ENCODE measurements around the gene POMT2.

DNA sequence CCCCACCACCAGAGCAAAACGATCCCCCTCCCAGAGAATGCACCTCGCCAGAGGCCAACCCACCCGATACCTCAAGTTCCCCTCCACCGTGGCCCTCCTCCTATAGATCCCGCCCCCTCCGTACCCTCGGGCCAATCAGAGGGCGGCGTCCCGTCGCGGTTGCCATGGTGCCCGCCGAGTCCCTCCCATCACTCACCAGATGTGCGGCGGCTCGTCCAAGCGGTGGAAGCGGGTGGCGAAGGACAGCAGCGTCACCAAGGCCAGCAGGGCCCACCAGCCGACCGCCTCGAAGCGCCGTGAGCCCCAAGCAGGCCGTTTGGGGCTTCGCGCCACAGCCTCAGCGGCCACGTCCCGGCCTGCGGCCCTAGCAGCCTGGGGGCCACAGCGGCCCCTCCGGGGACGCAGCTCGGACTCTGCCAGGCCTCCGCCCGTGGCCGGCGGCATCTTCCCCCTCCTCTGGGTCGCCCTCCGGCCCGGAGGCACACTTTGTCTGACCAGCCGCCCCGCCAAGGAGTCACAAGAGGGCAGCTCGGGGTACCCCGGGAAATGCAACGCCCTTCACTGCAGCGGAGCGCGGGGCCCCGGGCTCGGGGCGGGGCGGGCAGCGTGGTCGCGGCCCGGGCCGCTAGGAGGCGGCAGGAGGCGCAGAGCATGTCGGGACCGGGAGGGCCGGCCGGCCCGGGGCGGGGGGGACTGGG is at the start of gene POMT2:
- TF ChIP-seq, protein P1, sequence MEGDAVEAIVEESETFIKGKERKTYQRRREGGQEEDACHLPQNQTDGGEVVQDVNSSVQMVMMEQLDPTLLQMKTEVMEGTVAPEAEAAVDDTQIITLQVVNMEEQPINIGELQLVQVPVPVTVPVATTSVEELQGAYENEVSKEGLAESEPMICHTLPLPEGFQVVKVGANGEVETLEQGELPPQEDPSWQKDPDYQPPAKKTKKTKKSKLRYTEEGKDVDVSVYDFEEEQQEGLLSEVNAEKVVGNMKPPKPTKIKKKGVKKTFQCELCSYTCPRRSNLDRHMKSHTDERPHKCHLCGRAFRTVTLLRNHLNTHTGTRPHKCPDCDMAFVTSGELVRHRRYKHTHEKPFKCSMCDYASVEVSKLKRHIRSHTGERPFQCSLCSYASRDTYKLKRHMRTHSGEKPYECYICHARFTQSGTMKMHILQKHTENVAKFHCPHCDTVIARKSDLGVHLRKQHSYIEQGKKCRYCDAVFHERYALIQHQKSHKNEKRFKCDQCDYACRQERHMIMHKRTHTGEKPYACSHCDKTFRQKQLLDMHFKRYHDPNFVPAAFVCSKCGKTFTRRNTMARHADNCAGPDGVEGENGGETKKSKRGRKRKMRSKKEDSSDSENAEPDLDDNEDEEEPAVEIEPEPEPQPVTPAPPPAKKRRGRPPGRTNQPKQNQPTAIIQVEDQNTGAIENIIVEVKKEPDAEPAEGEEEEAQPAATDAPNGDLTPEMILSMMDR (IDR thresholded peaks at IDR 0.05) = peak; percentile 50
- TF ChIP-seq, protein P2, sequence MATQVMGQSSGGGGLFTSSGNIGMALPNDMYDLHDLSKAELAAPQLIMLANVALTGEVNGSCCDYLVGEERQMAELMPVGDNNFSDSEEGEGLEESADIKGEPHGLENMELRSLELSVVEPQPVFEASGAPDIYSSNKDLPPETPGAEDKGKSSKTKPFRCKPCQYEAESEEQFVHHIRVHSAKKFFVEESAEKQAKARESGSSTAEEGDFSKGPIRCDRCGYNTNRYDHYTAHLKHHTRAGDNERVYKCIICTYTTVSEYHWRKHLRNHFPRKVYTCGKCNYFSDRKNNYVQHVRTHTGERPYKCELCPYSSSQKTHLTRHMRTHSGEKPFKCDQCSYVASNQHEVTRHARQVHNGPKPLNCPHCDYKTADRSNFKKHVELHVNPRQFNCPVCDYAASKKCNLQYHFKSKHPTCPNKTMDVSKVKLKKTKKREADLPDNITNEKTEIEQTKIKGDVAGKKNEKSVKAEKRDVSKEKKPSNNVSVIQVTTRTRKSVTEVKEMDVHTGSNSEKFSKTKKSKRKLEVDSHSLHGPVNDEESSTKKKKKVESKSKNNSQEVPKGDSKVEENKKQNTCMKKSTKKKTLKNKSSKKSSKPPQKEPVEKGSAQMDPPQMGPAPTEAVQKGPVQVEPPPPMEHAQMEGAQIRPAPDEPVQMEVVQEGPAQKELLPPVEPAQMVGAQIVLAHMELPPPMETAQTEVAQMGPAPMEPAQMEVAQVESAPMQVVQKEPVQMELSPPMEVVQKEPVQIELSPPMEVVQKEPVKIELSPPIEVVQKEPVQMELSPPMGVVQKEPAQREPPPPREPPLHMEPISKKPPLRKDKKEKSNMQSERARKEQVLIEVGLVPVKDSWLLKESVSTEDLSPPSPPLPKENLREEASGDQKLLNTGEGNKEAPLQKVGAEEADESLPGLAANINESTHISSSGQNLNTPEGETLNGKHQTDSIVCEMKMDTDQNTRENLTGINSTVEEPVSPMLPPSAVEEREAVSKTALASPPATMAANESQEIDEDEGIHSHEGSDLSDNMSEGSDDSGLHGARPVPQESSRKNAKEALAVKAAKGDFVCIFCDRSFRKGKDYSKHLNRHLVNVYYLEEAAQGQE (IDR thresholded peaks at IDR 0.05; ENCODE audit: low read depth, low read length) = no peak
- no peak for TF ChIP-seq FOXJ3 (CRISPR knock-in tag; IDR thresholded peaks at IDR 0.05)
- TF ChIP-seq, protein P3, sequence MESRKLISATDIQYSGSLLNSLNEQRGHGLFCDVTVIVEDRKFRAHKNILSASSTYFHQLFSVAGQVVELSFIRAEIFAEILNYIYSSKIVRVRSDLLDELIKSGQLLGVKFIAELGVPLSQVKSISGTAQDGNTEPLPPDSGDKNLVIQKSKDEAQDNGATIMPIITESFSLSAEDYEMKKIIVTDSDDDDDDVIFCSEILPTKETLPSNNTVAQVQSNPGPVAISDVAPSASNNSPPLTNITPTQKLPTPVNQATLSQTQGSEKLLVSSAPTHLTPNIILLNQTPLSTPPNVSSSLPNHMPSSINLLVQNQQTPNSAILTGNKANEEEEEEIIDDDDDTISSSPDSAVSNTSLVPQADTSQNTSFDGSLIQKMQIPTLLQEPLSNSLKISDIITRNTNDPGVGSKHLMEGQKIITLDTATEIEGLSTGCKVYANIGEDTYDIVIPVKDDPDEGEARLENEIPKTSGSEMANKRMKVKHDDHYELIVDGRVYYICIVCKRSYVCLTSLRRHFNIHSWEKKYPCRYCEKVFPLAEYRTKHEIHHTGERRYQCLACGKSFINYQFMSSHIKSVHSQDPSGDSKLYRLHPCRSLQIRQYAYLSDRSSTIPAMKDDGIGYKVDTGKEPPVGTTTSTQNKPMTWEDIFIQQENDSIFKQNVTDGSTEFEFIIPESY (IDR thresholded peaks at IDR 0.05; ENCODE audit: borderline replicate concordance, low read depth) = no peak

Measured in SK-N-SH (cell line).